Osteocyte (in vitro differentiated cells): ENCODE measurements around the gene INO80D. TPM values are rescaled to one million over a fixed set of nuclear protein-coding genes. Genes with fewer than 3 reads are reported as not detected.
"Not testable (repeated sequence)": the region's sequence is repeated elsewhere in the genome, so short reads cannot be mapped to it uniquely, and the experiment has no call there.

Experiments used
- DNase-seq: peaks from one replicate; pipeline ENCODE4 v3.0.0; 2021; ENCODE audit warnings: mixed read lengths; ENCODE audit not compliant: unreplicated experiment; ENCODE audit errors: extremely low spot score
- H3K27ac Mint-ChIP-seq: one replicate; pipeline ENCODE4 v1.8.0; 2021; ENCODE audit warnings: mild to moderate bottlenecking, mixed read lengths; ENCODE audit not compliant: unreplicated experiment
- H3K27me3 Mint-ChIP-seq: one replicate; pipeline ENCODE4 v1.8.0; 2021; ENCODE audit warnings: mixed read lengths; ENCODE audit not compliant: unreplicated experiment
- H3K36me3 Mint-ChIP-seq: one replicate; pipeline ENCODE4 v1.8.0; 2021; ENCODE audit warnings: mixed read lengths; ENCODE audit not compliant: unreplicated experiment
- H3K4me1 Mint-ChIP-seq: one replicate; pipeline ENCODE4 v1.8.0; 2021; ENCODE audit warnings: mixed read lengths; ENCODE audit not compliant: unreplicated experiment
- H3K4me3 Mint-ChIP-seq: one replicate; pipeline ENCODE4 v1.8.0; 2021; ENCODE audit warnings: mild to moderate bottlenecking, moderate library complexity, mixed read lengths; ENCODE audit not compliant: unreplicated experiment
- H3K9me3 Mint-ChIP-seq: one replicate; pipeline ENCODE4 v1.8.0; 2021; ENCODE audit warnings: mixed read lengths; ENCODE audit not compliant: unreplicated experiment
- CTCF ChIP-seq: fragments of 200-600 bp; sonication (generic); IDR thresholded peaks from 2 replicates; pipeline ENCODE4 v1.5.0; 2021; ENCODE audit warnings: antibody characterized with exemption, mild to moderate bottlenecking, moderate library complexity
- total RNA-seq: library from RNA; stranded (reverse); gene quantifications from 2 replicates; pipeline ENCODE4 v1.2.1, GENCODE V29; 2021

The INO80D gene
- total RNA-seq, 1 donor from 2014 or later = 18.9 TPM

- Mint-ChIP-seq H3K4me3 (no peak overlapping the region), H3K4me1 (no peaks in the 10 kb centered on the region), H3K36me3 (peaks cover 24% of the 10 kb centered on the region), H3K9me3 (no peaks in the 10 kb centered on the region), H3K27me3 (no peaks in the 10 kb centered on the region), H3K27ac (no peak overlapping the region)
- no peak for DNase-seq
- TF ChIP-seq CTCF = no peak
These were observed 36.6 kb downstream of the INO80D start for GRCh38 chr2:206049392-206049791.

GRCh38 chr2:206045251-206045650, 40.7 kb downstream of the INO80D start:
- no peak for TF ChIP-seq CTCF
- Mint-ChIP-seq H3K27me3 (no peaks in the 10 kb centered on the region), H3K4me3 (no peak overlapping the region), H3K4me1 (peaks cover 1% of the 10 kb centered on the region), H3K27ac (no peak overlapping the region), H3K36me3 (peaks cover 33% of the 10 kb centered on the region), H3K9me3 (no peaks in the 10 kb centered on the region)
- no peak for DNase-seq

GRCh38 chr2:206040525-206040924, 45.4 kb downstream of the INO80D start:
- no peak overlapping the region for H3K27ac Mint-ChIP-seq
- peaks cover 2% of the 10 kb centered on the region for H3K4me1 Mint-ChIP-seq
- no peak for TF ChIP-seq CTCF
- H3K36me3 Mint-ChIP-seq = peaks cover 39% of the 10 kb centered on the region
- no peak for DNase-seq
- no peaks in the 10 kb centered on the region for H3K27me3 Mint-ChIP-seq
- no peaks in the 10 kb centered on the region for H3K9me3 Mint-ChIP-seq
- no peak overlapping the region for H3K4me3 Mint-ChIP-seq

- DNase-seq, H3K27me3 Mint-ChIP-seq, H3K27ac Mint-ChIP-seq, H3K4me1 Mint-ChIP-seq, H3K4me3 Mint-ChIP-seq: not testable (repeated sequence)
- Mint-ChIP-seq H3K36me3 (peaks cover 58% of the 10 kb centered on the region), H3K9me3 (peaks cover 18% of the 10 kb centered on the region)
These were observed 50.6 kb downstream of the INO80D start for GRCh38 chr2:206035393-206035792.

- H3K27ac Mint-ChIP-seq, DNase-seq, H3K27me3 Mint-ChIP-seq, H3K4me3 Mint-ChIP-seq, H3K4me1 Mint-ChIP-seq: not testable (repeated sequence)
- Mint-ChIP-seq H3K9me3 (peaks cover 18% of the 10 kb centered on the region), H3K36me3 (peaks cover 55% of the 10 kb centered on the region)
These were observed 52.5 kb downstream of the INO80D start for GRCh38 chr2:206033452-206033851.

GRCh38 chr2:206031950-206032567, 53.9 kb downstream of the INO80D start:
- Mint-ChIP-seq H3K4me3 (no peak overlapping the region), H3K27me3 (no peaks in the 10 kb centered on the region), H3K36me3 (peaks cover 50% of the 10 kb centered on the region), H3K27ac (no peak overlapping the region), H3K4me1 (no peaks in the 10 kb centered on the region), H3K9me3 (peaks cover 18% of the 10 kb centered on the region)
- no peak for TF ChIP-seq CTCF
- DNase-seq = no peak
